Measurements from ENCODE around the gene ST3GAL4. TPM values are rescaled to one million over a fixed set of nuclear protein-coding genes. Genes with fewer than 3 reads are reported as not detected.
A peak's percentile ranks its signal among the peaks of the same experiment; 100 is the strongest.

ST3GAL4 gene
- total RNA-seq, 1 experiment from 2014 or later: 5.8 TPM

GRCh38 chr11:126438272-126438671, 82.8 kb downstream of the ST3GAL4 start:
- H2AFZ ChIP-seq (ENCODE audit: low read length): no peak overlapping the region
- H4K20me1 ChIP-seq (ENCODE audit: insufficient read depth, low read depth, low read length): no peaks in the 10 kb centered on the region
- no peaks in the 10 kb centered on the region for H3K79me2 ChIP-seq (ENCODE audit: low read length)
- no peak for DNase-seq
- peaks cover 3% of the 10 kb centered on the region; the same call in 1 of the 2 replicates for H3K4me1 ChIP-seq (ENCODE audit: low read length)
- no peak overlapping the region for H3K4me2 ChIP-seq (ENCODE audit: low read depth, low read length, poor library complexity, severe bottlenecking)
- H3K4me3 ChIP-seq (ENCODE audit: low read length): no peak overlapping the region
- no peaks in the 10 kb centered on the region for H3K9me3 ChIP-seq (ENCODE audit: low read length)
- H3K36me3 ChIP-seq (ENCODE audit: insufficient read depth, low read length): no peaks in the 10 kb centered on the region
- no peaks in the 10 kb centered on the region for H3K9me2 ChIP-seq (replicated peaks; ENCODE audit: insufficient read depth, low read length)
- H3K27ac ChIP-seq (ENCODE audit: low read length): no peak overlapping the region
- no peak overlapping the region for H3K9ac ChIP-seq (ENCODE audit: low read length)
- H3K27me3 ChIP-seq (ENCODE audit: low read length): no peaks in the 10 kb centered on the region

DNA sequence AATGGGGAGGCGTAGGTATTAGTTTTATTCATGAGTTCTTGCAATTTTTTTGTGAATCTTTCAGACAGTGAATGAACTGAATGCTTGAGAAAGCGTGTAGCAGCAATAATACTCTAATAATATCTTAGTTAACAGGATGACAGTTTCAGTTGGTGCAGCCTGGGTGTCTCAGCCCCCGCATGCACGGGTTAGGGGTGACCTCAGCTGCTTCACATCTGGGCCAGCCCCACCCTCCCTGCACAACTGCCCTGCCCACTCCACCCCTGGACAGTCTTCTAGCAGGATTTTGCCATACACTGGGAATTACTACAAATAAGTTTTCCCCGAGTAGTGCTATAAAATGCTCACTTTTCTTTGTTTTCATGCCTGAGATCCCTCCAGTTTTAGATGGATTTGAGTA, 83.2 kb downstream of the ST3GAL4 start:
- no peak overlapping the region for H2AFZ ChIP-seq (ENCODE audit: low read length)
- H3K9me3 ChIP-seq (ENCODE audit: low read length): no peaks in the 10 kb centered on the region
- no peaks in the 10 kb centered on the region for H3K79me2 ChIP-seq (ENCODE audit: low read length)
- H3K9me2 ChIP-seq (replicated peaks; ENCODE audit: insufficient read depth, low read length): no peaks in the 10 kb centered on the region
- H3K9ac ChIP-seq (ENCODE audit: low read length): no peak overlapping the region
- H3K4me3 ChIP-seq (ENCODE audit: low read length): no peak overlapping the region
- H3K36me3 ChIP-seq (ENCODE audit: insufficient read depth, low read length): no peaks in the 10 kb centered on the region
- peaks cover 3% of the 10 kb centered on the region; the same call in 1 of the 2 replicates for H3K4me1 ChIP-seq (ENCODE audit: low read length)
- no peaks in the 10 kb centered on the region for H3K27me3 ChIP-seq (ENCODE audit: low read length)
- H3K4me2 ChIP-seq (ENCODE audit: low read depth, low read length, poor library complexity, severe bottlenecking): no peak overlapping the region
- DNase-seq: no peak
- no peaks in the 10 kb centered on the region for H4K20me1 ChIP-seq (ENCODE audit: insufficient read depth, low read depth, low read length)
- no peak overlapping the region for H3K27ac ChIP-seq (ENCODE audit: low read length)

- Histone ChIP-seq H3K9me2 (replicated peaks; ENCODE audit: insufficient read depth, low read length) (no peaks in the 10 kb centered on the region), H3K27ac (ENCODE audit: low read length) (no peak overlapping the region), H2AFZ (ENCODE audit: low read length) (no peak overlapping the region), H3K4me1 (ENCODE audit: low read length) (peaks cover 3% of the 10 kb centered on the region; the same call in 1 of the 2 replicates), H3K79me2 (ENCODE audit: low read length) (no peaks in the 10 kb centered on the region), H3K4me2 (ENCODE audit: low read depth, low read length, poor library complexity, severe bottlenecking) (no peak overlapping the region), H3K36me3 (ENCODE audit: insufficient read depth, low read length) (no peaks in the 10 kb centered on the region), H3K27me3 (ENCODE audit: low read length) (no peaks in the 10 kb centered on the region), H3K9ac (ENCODE audit: low read length) (no peak overlapping the region), H3K4me3 (ENCODE audit: low read length) (no peak overlapping the region), H3K9me3 (ENCODE audit: low read length) (no peaks in the 10 kb centered on the region), H4K20me1 (ENCODE audit: insufficient read depth, low read depth, low read length) (no peaks in the 10 kb centered on the region)
- DNase-seq: no peak
Measured at GRCh38 chr11:126440276-126440675, 84.8 kb downstream of the ST3GAL4 start.

GRCh38 chr11:126440792-126441514, 85.5 kb downstream of the ST3GAL4 start:
- no peaks in the 10 kb centered on the region for H3K9me2 ChIP-seq (replicated peaks; ENCODE audit: insufficient read depth, low read length)
- no peaks in the 10 kb centered on the region for H3K79me2 ChIP-seq (ENCODE audit: low read length)
- H3K4me2 ChIP-seq (ENCODE audit: low read depth, low read length, poor library complexity, severe bottlenecking): no peak overlapping the region
- no peak overlapping the region for H2AFZ ChIP-seq (ENCODE audit: low read length)
- H3K9ac ChIP-seq (ENCODE audit: low read length): no peak overlapping the region
- H3K27ac ChIP-seq (ENCODE audit: low read length): no peak overlapping the region
- no peaks in the 10 kb centered on the region for H3K36me3 ChIP-seq (ENCODE audit: insufficient read depth, low read length)
- no peaks in the 10 kb centered on the region for H3K27me3 ChIP-seq (ENCODE audit: low read length)
- H3K4me3 ChIP-seq (ENCODE audit: low read length): no peak overlapping the region
- no peaks in the 10 kb centered on the region for H4K20me1 ChIP-seq (ENCODE audit: insufficient read depth, low read depth, low read length)
- peak; percentile 84 for DNase-seq
- peaks cover 3% of the 10 kb centered on the region; the same call in 1 of the 2 replicates for H3K4me1 ChIP-seq (ENCODE audit: low read length)
- H3K9me3 ChIP-seq (ENCODE audit: low read length): no peaks in the 10 kb centered on the region

DNA sequence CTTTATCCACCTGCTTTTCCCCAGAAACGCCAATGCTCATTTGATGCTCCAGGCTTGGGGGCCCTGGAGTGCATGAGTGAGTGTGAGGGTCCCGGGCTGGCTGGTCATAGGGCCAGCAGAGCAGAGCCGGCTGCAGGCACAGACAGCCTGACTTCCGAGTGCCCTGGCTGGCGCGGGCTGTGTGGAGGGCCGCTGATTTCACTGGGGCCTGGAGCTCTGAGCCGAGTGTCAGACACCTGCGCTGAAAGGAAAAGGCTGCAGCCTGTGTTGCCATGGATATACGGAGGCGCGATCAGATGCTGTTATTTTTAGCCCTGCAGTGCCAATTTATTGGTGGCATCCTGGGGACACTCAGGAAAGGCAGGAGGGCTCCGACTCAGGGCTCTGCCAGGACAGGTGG, 87.6 kb downstream of the ST3GAL4 start:
- no peak overlapping the region for H3K4me2 ChIP-seq (ENCODE audit: low read depth, low read length, poor library complexity, severe bottlenecking)

GRCh38 chr11:126444072-126444471, 88.6 kb downstream of the ST3GAL4 start:
- Histone ChIP-seq H3K79me2 (ENCODE audit: low read length) (no peaks in the 10 kb centered on the region), H3K4me3 (ENCODE audit: low read length) (no peak overlapping the region), H3K27me3 (ENCODE audit: low read length) (no peaks in the 10 kb centered on the region), H3K36me3 (ENCODE audit: insufficient read depth, low read length) (no peaks in the 10 kb centered on the region), H2AFZ (ENCODE audit: low read length) (no peak overlapping the region), H3K9me3 (ENCODE audit: low read length) (no peaks in the 10 kb centered on the region), H3K27ac (ENCODE audit: low read length) (no peak overlapping the region), H3K4me1 (ENCODE audit: low read length) (peaks cover 3% of the 10 kb centered on the region; the same call in 1 of the 2 replicates), H3K9me2 (replicated peaks; ENCODE audit: insufficient read depth, low read length) (no peaks in the 10 kb centered on the region), H3K4me2 (ENCODE audit: low read depth, low read length, poor library complexity, severe bottlenecking) (no peak overlapping the region), H3K9ac (ENCODE audit: low read length) (no peak overlapping the region), H4K20me1 (ENCODE audit: insufficient read depth, low read depth, low read length) (no peaks in the 10 kb centered on the region)
- no peak for DNase-seq

More for the DNA sequence above, 87.6 kb downstream of the ST3GAL4 start:
- Histone ChIP-seq H4K20me1 (ENCODE audit: insufficient read depth, low read depth, low read length) (no peaks in the 10 kb centered on the region), H3K9me2 (replicated peaks; ENCODE audit: insufficient read depth, low read length) (no peaks in the 10 kb centered on the region), H3K9ac (ENCODE audit: low read length) (no peak overlapping the region), H3K27ac (ENCODE audit: low read length) (no peak overlapping the region), H3K79me2 (ENCODE audit: low read length) (no peaks in the 10 kb centered on the region), H3K27me3 (ENCODE audit: low read length) (no peaks in the 10 kb centered on the region), H3K36me3 (ENCODE audit: insufficient read depth, low read length) (no peaks in the 10 kb centered on the region), H3K4me1 (ENCODE audit: low read length) (peaks cover 3% of the 10 kb centered on the region; the same call in 1 of the 2 replicates), H3K9me3 (ENCODE audit: low read length) (no peaks in the 10 kb centered on the region), H2AFZ (ENCODE audit: low read length) (no peak overlapping the region), H3K4me3 (ENCODE audit: low read length) (no peak overlapping the region)
- DNase-seq: no peak

DNA sequence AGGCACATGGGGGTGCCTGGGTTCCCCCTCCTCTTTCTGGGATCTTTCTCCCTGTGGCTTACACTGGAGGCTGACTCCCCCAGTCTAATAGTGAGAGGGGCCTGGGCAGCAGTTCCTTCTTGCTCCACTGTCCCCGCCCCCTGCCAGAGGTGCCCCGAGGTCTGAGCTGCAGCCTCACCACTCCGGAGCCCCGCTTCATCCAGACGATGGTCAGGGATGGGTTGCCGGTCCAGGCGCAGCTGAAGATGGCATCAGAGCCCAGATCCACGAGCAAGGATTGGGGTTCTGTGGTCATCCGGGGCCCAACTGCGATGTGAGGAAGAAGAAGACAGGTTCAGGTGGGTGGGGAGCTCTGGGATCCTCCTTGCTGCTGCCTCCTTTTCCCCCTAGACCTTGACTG, 91.1 kb downstream of the ST3GAL4 start:
- H3K36me3 ChIP-seq (ENCODE audit: insufficient read depth, low read length): no peaks in the 10 kb centered on the region
- no peaks in the 10 kb centered on the region for H3K9me3 ChIP-seq (ENCODE audit: low read length)
- H3K4me3 ChIP-seq (ENCODE audit: low read length): no peak overlapping the region
- no peak overlapping the region for H3K4me2 ChIP-seq (ENCODE audit: low read depth, low read length, poor library complexity, severe bottlenecking)
- H3K27ac ChIP-seq (ENCODE audit: low read length): no peak overlapping the region
- H2AFZ ChIP-seq (ENCODE audit: low read length): no peak overlapping the region
- no peaks in the 10 kb centered on the region for H3K79me2 ChIP-seq (ENCODE audit: low read length)
- no peak for DNase-seq
- H3K9me2 ChIP-seq (replicated peaks; ENCODE audit: insufficient read depth, low read length): no peaks in the 10 kb centered on the region
- no peaks in the 10 kb centered on the region for H3K4me1 ChIP-seq (ENCODE audit: low read length)
- no peak overlapping the region for H3K9ac ChIP-seq (ENCODE audit: low read length)
- H4K20me1 ChIP-seq (ENCODE audit: insufficient read depth, low read depth, low read length): no peaks in the 10 kb centered on the region
- H3K27me3 ChIP-seq (ENCODE audit: low read length): no peaks in the 10 kb centered on the region

DNA sequence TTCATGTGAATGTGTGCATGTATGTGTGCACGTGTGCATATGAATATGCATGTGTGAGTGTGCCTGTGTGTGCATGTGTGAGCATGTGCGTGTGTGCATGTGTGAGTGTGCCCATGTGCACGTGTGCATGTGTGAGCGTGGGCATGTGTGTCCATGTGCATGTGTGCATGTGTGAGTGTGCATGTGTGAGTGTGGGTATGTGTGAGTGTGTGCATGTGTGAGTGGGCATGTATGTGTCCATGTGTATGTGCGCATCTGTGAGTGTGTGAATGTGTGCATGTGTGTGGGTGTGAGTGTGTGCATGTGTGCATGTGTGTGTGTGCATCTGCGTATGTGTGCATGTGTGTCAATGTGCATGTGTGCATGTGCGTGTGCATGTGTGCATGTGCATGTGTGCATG, 94.7 kb downstream of the ST3GAL4 start:
- Histone ChIP-seq H3K79me2 (ENCODE audit: low read length) (no peaks in the 10 kb centered on the region), H3K9me2 (replicated peaks; ENCODE audit: insufficient read depth, low read length) (no peaks in the 10 kb centered on the region), H3K27me3 (ENCODE audit: low read length) (no peaks in the 10 kb centered on the region), H3K36me3 (ENCODE audit: insufficient read depth, low read length) (no peaks in the 10 kb centered on the region), H2AFZ (ENCODE audit: low read length) (no peak overlapping the region), H3K4me1 (ENCODE audit: low read length) (no peaks in the 10 kb centered on the region), H3K9ac (ENCODE audit: low read length) (no peak overlapping the region), H4K20me1 (ENCODE audit: insufficient read depth, low read depth, low read length) (no peaks in the 10 kb centered on the region), H3K4me2 (ENCODE audit: low read depth, low read length, poor library complexity, severe bottlenecking) (no peak overlapping the region), H3K9me3 (ENCODE audit: low read length) (no peaks in the 10 kb centered on the region), H3K27ac (ENCODE audit: low read length) (no peak overlapping the region), H3K4me3 (ENCODE audit: low read length) (no peak overlapping the region)
- DNase-seq: no peak

All from Karpas-422 (cell line).